ENCODE measurements around the gene PSMC1.
"Not testable (repeated sequence)": the region's sequence is repeated elsewhere in the genome, so short reads cannot be mapped to it uniquely, and the experiment has no call there.

Gene PSMC1

GRCh38 chr14:90256354-90257131 lies at the start of gene PSMC1:
TSS of gene PSMC1 (plus strand) at chr14:90256553. CDS start at chr14:90256598, 45 bp downstream.
- peak; percentile 87 for DNase-seq

GRCh38 chr14:90213099-90213748 lies 43.1 kb upstream of the PSMC1 start:
- no peak for DNase-seq

GRCh38 chr14:90228478-90228877 lies 27.9 kb upstream of the PSMC1 start:
- no peak for DNase-seq

GRCh38 chr14:90229942-90230341 lies 26.4 kb upstream of the PSMC1 start:
- DNase-seq: not testable (repeated sequence)

GRCh38 chr14:90235179-90235976 lies 21.0 kb upstream of the PSMC1 start:
- DNase-seq: peak; percentile 44

GRCh38 chr14:90239139-90239538 lies 17.2 kb upstream of the PSMC1 start:
- DNase-seq: no peak

GRCh38 chr14:90242444-90242843 lies 13.9 kb upstream of the PSMC1 start:
- no peak for DNase-seq

- no peak for DNase-seq
These were observed 9.4 kb upstream of the PSMC1 start for GRCh38 chr14:90246936-90247335.

GRCh38 chr14:90247441-90247840 lies 8.9 kb upstream of the PSMC1 start:
- DNase-seq: not testable (repeated sequence)

GRCh38 chr14:90248594-90248993 lies 7.8 kb upstream of the PSMC1 start:
- DNase-seq: no peak

- DNase-seq: no peak
These were observed 2.5 kb upstream of the PSMC1 start for GRCh38 chr14:90253826-90254225.

GRCh38 chr14:90255871-90256270 lies 482 bp upstream of the PSMC1 start:
- no peak for DNase-seq

GRCh38 chr14:90263748-90264449 lies 7.5 kb downstream of the PSMC1 start:
- no peak for DNase-seq

- DNase-seq: no peak
These were observed 10.2 kb downstream of the PSMC1 start for GRCh38 chr14:90266441-90267154.

GRCh38 chr14:90268420-90268819 lies 12.1 kb downstream of the PSMC1 start:
- DNase-seq: no peak

GRCh38 chr14:90272523-90272922 lies 16.2 kb downstream of the PSMC1 start:
- no peak for DNase-seq

GRCh38 chr14:90273532-90273931 lies 17.2 kb downstream of the PSMC1 start:
- DNase-seq: no peak

GRCh38 chr14:90274019-90274418 lies 17.7 kb downstream of the PSMC1 start:
- no peak for DNase-seq

GRCh38 chr14:90274808-90275457 lies 18.6 kb downstream of the PSMC1 start:
- DNase-seq: no peak

- DNase-seq: no peak
These were observed 19.1 kb downstream of the PSMC1 start for GRCh38 chr14:90275458-90275814.

GRCh38 chr14:90275820-90276219 lies 19.5 kb downstream of the PSMC1 start:
- DNase-seq: no peak

All from CD4-positive, alpha-beta T cell treated with Interleukin-15 for 1 hour (primary cell).